ENCODE results near the gene MAOA.
"Not testable (repeated sequence)": the region's sequence is repeated elsewhere in the genome, so short reads cannot be mapped to it uniquely, and the experiment has no call there.

MAOA gene

DNA sequence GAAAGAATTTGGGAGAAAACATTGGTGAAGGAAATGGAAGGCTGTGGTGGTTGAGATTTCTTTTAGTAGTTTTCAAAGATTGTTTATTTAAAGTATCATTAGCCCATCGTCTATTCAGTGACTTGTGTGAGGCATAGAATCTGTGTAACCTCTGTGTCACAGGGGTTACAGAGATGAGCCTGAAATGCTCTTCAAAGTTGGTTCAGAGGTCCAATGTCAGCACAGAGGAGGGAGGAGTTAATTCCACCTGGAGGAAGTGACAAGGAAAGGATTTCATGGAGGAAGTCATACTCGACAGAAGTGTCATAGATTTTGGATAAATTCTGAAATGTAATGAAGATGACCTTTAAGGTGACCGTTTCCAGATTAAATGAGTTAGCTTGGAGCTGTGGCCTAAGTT lies 8.2 kb downstream of the MAOA start:
- TF ChIP-seq CTCF (IDR thresholded peaks at IDR 0.05; ENCODE audit: insufficient read depth, low read length, poor library complexity, severe bottlenecking), result no peak
- H3K4me3 ChIP-seq (replicated peaks; ENCODE audit: low read depth, low read length), result no peak overlapping the region
- no peaks in the 10 kb centered on the region for H3K27me3 ChIP-seq (replicated peaks; ENCODE audit: control insufficient read depth, insufficient read depth, low read length)
- no peak for DNase-seq (ENCODE audit: extremely low read depth, insufficient read length)
- no peaks in the 10 kb centered on the region for H3K36me3 ChIP-seq (ENCODE audit: control insufficient read depth, insufficient read depth, low read length)

GRCh38 chrX:43664708-43665107 lies 8.6 kb downstream of the MAOA start:
- no peak for DNase-seq (ENCODE audit: extremely low read depth, insufficient read length)
- no peak overlapping the region for H3K4me3 ChIP-seq (replicated peaks; ENCODE audit: low read depth, low read length)
- no peaks in the 10 kb centered on the region for H3K36me3 ChIP-seq (ENCODE audit: control insufficient read depth, insufficient read depth, low read length)
- no peak for TF ChIP-seq CTCF (IDR thresholded peaks at IDR 0.05; ENCODE audit: insufficient read depth, low read length, poor library complexity, severe bottlenecking)
- H3K27me3 ChIP-seq (replicated peaks; ENCODE audit: control insufficient read depth, insufficient read depth, low read length), result no peaks in the 10 kb centered on the region

GRCh38 chrX:43666311-43666912 lies 10.3 kb downstream of the MAOA start:
- TF ChIP-seq CTCF (IDR thresholded peaks at IDR 0.05; ENCODE audit: insufficient read depth, low read length, poor library complexity, severe bottlenecking), result no peak
- Histone ChIP-seq H3K27me3 (replicated peaks; ENCODE audit: control insufficient read depth, insufficient read depth, low read length) (no peaks in the 10 kb centered on the region), H3K36me3 (ENCODE audit: control insufficient read depth, insufficient read depth, low read length) (no peaks in the 10 kb centered on the region), H3K4me3 (replicated peaks; ENCODE audit: low read depth, low read length) (no peak overlapping the region)
- no peak for DNase-seq (ENCODE audit: extremely low read depth, insufficient read length)

DNA sequence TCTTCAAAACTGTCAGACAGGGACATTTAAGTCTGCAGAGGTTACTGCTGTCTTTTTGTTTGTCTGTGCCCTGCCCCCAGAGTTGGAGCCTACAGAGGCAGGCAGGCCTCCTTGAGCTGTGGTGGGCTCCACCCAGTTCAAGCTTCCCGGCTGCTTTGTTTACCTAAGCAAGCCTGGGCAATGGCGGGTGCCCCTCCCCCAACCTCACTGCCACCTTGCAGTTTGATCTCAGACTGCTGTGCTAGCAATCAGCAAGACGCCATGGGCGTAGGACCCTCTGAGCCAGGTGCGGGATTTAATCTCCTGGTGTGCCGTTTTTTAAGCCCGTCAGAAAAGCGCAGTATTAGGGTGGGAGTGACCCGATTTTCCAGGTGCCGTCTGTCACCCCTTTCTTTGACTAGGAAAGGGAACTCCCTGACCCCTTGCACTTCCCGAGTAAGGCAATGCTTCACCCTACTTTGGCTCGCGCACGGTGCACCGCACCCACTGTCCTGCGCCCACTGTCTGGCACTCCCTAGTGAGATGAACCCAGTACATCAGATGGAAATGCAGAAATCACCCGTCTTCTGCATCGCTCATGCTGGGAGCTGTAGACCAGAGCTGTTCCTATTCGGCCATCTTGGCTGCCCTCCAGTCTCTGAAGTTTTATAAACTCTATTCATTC lies 20.0 kb downstream of the MAOA start:
- H3K36me3 ChIP-seq (ENCODE audit: control insufficient read depth, insufficient read depth, low read length); DNase-seq (ENCODE audit: extremely low read depth, insufficient read length); H3K4me3 ChIP-seq (replicated peaks; ENCODE audit: low read depth, low read length); H3K27me3 ChIP-seq (replicated peaks; ENCODE audit: control insufficient read depth, insufficient read depth, low read length): not testable (repeated sequence)

GRCh38 chrX:43676971-43677572 lies 21.0 kb downstream of the MAOA start:
- Histone ChIP-seq H3K4me3 (replicated peaks; ENCODE audit: low read depth, low read length) (no peak overlapping the region), H3K36me3 (ENCODE audit: control insufficient read depth, insufficient read depth, low read length) (no peaks in the 10 kb centered on the region), H3K27me3 (replicated peaks; ENCODE audit: control insufficient read depth, insufficient read depth, low read length) (no peaks in the 10 kb centered on the region)
- no peak for TF ChIP-seq CTCF (IDR thresholded peaks at IDR 0.05; ENCODE audit: insufficient read depth, low read length, poor library complexity, severe bottlenecking)
- no peak for DNase-seq (ENCODE audit: extremely low read depth, insufficient read length)

- TF ChIP-seq CTCF (IDR thresholded peaks at IDR 0.05; ENCODE audit: insufficient read depth, low read length, poor library complexity, severe bottlenecking), result no peak
Observed at GRCh38 chrX:43677993-43678392, 21.9 kb downstream of the MAOA start.

More at GRCh38 chrX:43677993-43678392, 21.9 kb downstream of the MAOA start:
- Histone ChIP-seq H3K27me3 (replicated peaks; ENCODE audit: control insufficient read depth, insufficient read depth, low read length) (no peaks in the 10 kb centered on the region), H3K36me3 (ENCODE audit: control insufficient read depth, insufficient read depth, low read length) (no peaks in the 10 kb centered on the region), H3K4me3 (replicated peaks; ENCODE audit: low read depth, low read length) (no peak overlapping the region)
- DNase-seq (ENCODE audit: extremely low read depth, insufficient read length), result no peak

Measured in GM06990 (cell line).